Duodenal mucosa (tissue), 2 donors: Measurements from ENCODE around the gene RFX1.
A peak's percentile ranks its signal among the peaks of the same experiment; 100 is the strongest.

ENCODE experiments used
- H3K27ac ChIP-seq: one replicate; pipeline ENCODE4 v1.7.0; 2013; ENCODE audit warnings: low read depth, low read length
- H3K27me3 ChIP-seq, 2 donors: one replicate each; pipeline ENCODE4 v1.7.0; 2013; ENCODE audit warnings: low read length in 2 of 2, control low read depth in 1 of 2; ENCODE audit not compliant: insufficient read depth in 2 of 2, control insufficient read depth in 1 of 2
- H3K36me3 ChIP-seq, 2 donors: one replicate each; pipeline ENCODE4 v1.7.0; 2013; ENCODE audit warnings: low read length in 2 of 2, control low read depth in 1 of 2; ENCODE audit not compliant: insufficient read depth in 2 of 2, control insufficient read depth in 1 of 2
- H3K4me1 ChIP-seq, 2 donors: one replicate each; pipeline ENCODE4 v1.7.0; 2013; ENCODE audit warnings: low read length in 2 of 2, control low read depth in 1 of 2; ENCODE audit not compliant: insufficient read depth in 2 of 2, control insufficient read depth in 1 of 2
- H3K4me3 ChIP-seq, 2 donors: one replicate each; pipeline ENCODE4 v1.7.0; 2013; ENCODE audit warnings: low read length in 2 of 2, low read depth in 1 of 2
- H3K9ac ChIP-seq, 2 donors: one replicate each; pipeline ENCODE4 v1.7.0; 2013; ENCODE audit warnings: low read length in 2 of 2, low read depth in 1 of 2
- H3K9me3 ChIP-seq, 2 donors: one replicate each; pipeline ENCODE4 v1.7.0; 2013; ENCODE audit warnings: low read length in 2 of 2, control low read depth in 1 of 2; ENCODE audit not compliant: control insufficient read depth in 1 of 2

RFX1 gene

GRCh38 chr19:13955662-13956364 lies 50.3 kb downstream of the RFX1 start:
- Histone ChIP-seq H3K4me3 (no peak overlapping the region), H3K9me3 (no peaks in the 10 kb centered on the region), H3K27me3 (no peaks in the 10 kb centered on the region), H3K9ac (no peak overlapping the region), H3K4me1 (peaks cover 10 to 19% of the 10 kb centered on the region in 2 donors), H3K36me3 (peaks cover 14 to 57% of the 10 kb centered on the region in 2 donors), H3K27ac (no peak overlapping the region)

- Histone ChIP-seq H3K36me3 (peaks cover 14 to 43% of the 10 kb centered on the region in 2 donors), H3K9ac (peak overlapping the region in 1 of 2 donors; percentile 26), H3K4me3 (no peak overlapping the region), H3K27ac (no peak overlapping the region), H3K27me3 (no peaks in the 10 kb centered on the region), H3K9me3 (no peaks in the 10 kb centered on the region), H3K4me1 (peaks cover 10 to 16% of the 10 kb centered on the region in 2 donors)
Observed at GRCh38 chr19:13954185-13954584, 51.9 kb downstream of the RFX1 start.

- H3K27ac ChIP-seq: no peak overlapping the region
- H3K4me3 ChIP-seq: peak overlapping the region; percentile 67 to 87
- peaks cover 14 to 35% of the 10 kb centered on the region in 2 donors for H3K36me3 ChIP-seq
- peak overlapping the region; percentile 48 to 88 for H3K9ac ChIP-seq
- no peaks in the 10 kb centered on the region for H3K9me3 ChIP-seq
- peaks cover 10 to 16% of the 10 kb centered on the region in 2 donors for H3K4me1 ChIP-seq
- H3K27me3 ChIP-seq: no peaks in the 10 kb centered on the region
Observed at GRCh38 chr19:13952931-13953531, 53.1 kb downstream of the RFX1 start.

GRCh38 chr19:13952154-13952930 lies 53.8 kb downstream of the RFX1 start, which contains the start of gene DCAF15:
Gene DCAF15, plus strand, starts transcription at chr19:13952509. Its CDS starts 4 bp downstream, at chr19:13952513.
- Histone ChIP-seq H3K4me3 (peak within 1 kb of the TSS; percentile 67 to 87), H3K27me3 (no peaks in the 10 kb centered on the region), H3K9me3 (no peaks in the 10 kb centered on the region), H3K4me1 (peaks cover 10 to 16% of the 10 kb centered on the region in 2 donors), H3K9ac (peak within 1 kb of the TSS; percentile 63 to 88), H3K36me3 (peaks cover 14 to 29% of the 10 kb centered on the region in 2 donors), H3K27ac (peak within 1 kb of the TSS; percentile 56)

GRCh38 chr19:13951799-13952153 lies 54.3 kb downstream of the RFX1 start:
- H3K9me3 ChIP-seq: no peaks in the 10 kb centered on the region
- peaks cover 14 to 23% of the 10 kb centered on the region in 2 donors for H3K36me3 ChIP-seq
- peaks cover 10 to 16% of the 10 kb centered on the region in 2 donors for H3K4me1 ChIP-seq
- peak overlapping the region; percentile 10 to 37 for H3K9ac ChIP-seq
- H3K27me3 ChIP-seq: no peaks in the 10 kb centered on the region
- H3K4me3 ChIP-seq: peak overlapping the region; percentile 60 to 62
- no peak overlapping the region for H3K27ac ChIP-seq

GRCh38 chr19:13951043-13951442 lies 55.1 kb downstream of the RFX1 start:
- Histone ChIP-seq H3K36me3 (peaks cover 9 to 16% of the 10 kb centered on the region in 2 donors), H3K4me3 (no peak overlapping the region), H3K9me3 (no peaks in the 10 kb centered on the region), H3K4me1 (peaks cover 10 to 16% of the 10 kb centered on the region in 2 donors), H3K27ac (no peak overlapping the region), H3K9ac (no peak overlapping the region), H3K27me3 (no peaks in the 10 kb centered on the region)

- no peaks in the 10 kb centered on the region for H3K36me3 ChIP-seq
- H3K27me3 ChIP-seq: no peaks in the 10 kb centered on the region
Observed at GRCh38 chr19:13946414-13946813, 59.7 kb downstream of the RFX1 start.

GRCh38 chr19:13942023-13942684 lies 64.0 kb downstream of the RFX1 start:
- no peak overlapping the region for H3K27ac ChIP-seq
- no peak overlapping the region for H3K9ac ChIP-seq
- H3K36me3 ChIP-seq: no peaks in the 10 kb centered on the region
- H3K27me3 ChIP-seq: no peaks in the 10 kb centered on the region
- H3K4me3 ChIP-seq: no peak overlapping the region
- H3K9me3 ChIP-seq: no peaks in the 10 kb centered on the region
- H3K4me1 ChIP-seq: no peaks in the 10 kb centered on the region

More at GRCh38 chr19:13946414-13946813, 59.7 kb downstream of the RFX1 start:
- H3K27ac ChIP-seq: no peak overlapping the region
- H3K4me3 ChIP-seq: no peak overlapping the region
- H3K9ac ChIP-seq: no peak overlapping the region
- H3K9me3 ChIP-seq: no peaks in the 10 kb centered on the region
- no peaks in the 10 kb centered on the region for H3K4me1 ChIP-seq

GRCh38 chr19:13938301-13939064 lies 67.6 kb downstream of the RFX1 start, which contains the start of gene PODNL1:
Gene PODNL1, minus strand, starts transcription at chr19:13938417. Its CDS starts 236 bp downstream, at chr19:13938181.
- Histone ChIP-seq H3K9me3 (no peaks in the 10 kb centered on the region), H3K27ac (no peak within 1 kb of the TSS), H3K4me3 (no peak within 1 kb of the TSS), H3K27me3 (peaks cover 0 to 11% of the 10 kb centered on the region in 2 donors), H3K36me3 (no peaks in the 10 kb centered on the region), H3K4me1 (peaks cover 0 to 7% of the 10 kb centered on the region in 2 donors), H3K9ac (no peak within 1 kb of the TSS)
